K562 (cell line): ENCODE results near the gene DOCK6. TPM values are rescaled to one million over a fixed set of nuclear protein-coding genes. Genes with fewer than 3 reads are reported as not detected.

Experiments
- CHD1 ChIP-seq: fragments of 200-600 bp; sonication (generic); IDR thresholded peaks from one replicate; pipeline ENCODE4 v1.6.1; 2012; ENCODE audit warnings: mild to moderate bottlenecking, moderate library complexity, low read length, inconsistent platforms
- DIDO1 ChIP-seq: fragments of 450-650 bp; IDR thresholded peaks from 2 replicates; pipeline ENCODE4 v1.6.1; 2016; ENCODE audit warnings: low read depth, missing biosample characterization, missing genetic modification characterization
- DPF2 ChIP-seq: fragments of 450-650 bp; IDR thresholded peaks from 2 replicates; pipeline ENCODE4 v1.6.1; 2016
- FOXJ3 ChIP-seq: sonication (generic); formaldehyde crosslinking; IDR thresholded peaks from 2 replicates; pipeline ENCODE4 v1.4.0; 2020; ENCODE audit warnings: mild to moderate bottlenecking, missing genetic modification reagents
- HDAC1 ChIP-seq, 2 experiments: fragments of 450-650 bp; IDR thresholded peaks; 2 replicates each; pipeline ENCODE4 v1.6.1; 2016 to 2017; ENCODE audit warnings: inconsistent platforms in 1 of 2, mild to moderate bottlenecking in 1 of 2, moderate library complexity in 1 of 2
- IRF2 ChIP-seq: sonication (generic); formaldehyde crosslinking; IDR thresholded peaks from 2 replicates; pipeline ENCODE4 v1.8.1; 2022; ENCODE audit warnings: mild to moderate bottlenecking, missing genetic modification reagents
- NR2C2 ChIP-seq, 2 experiments: fragments of 200-800 bp in 1 of 2; sonication (Bioruptor generic) in 1 of 2; sonication (generic) in 1 of 2; formaldehyde crosslinking in 1 of 2; IDR thresholded peaks; 2 replicates each; pipeline versions ENCODE4 v1.6.1 to v1.8.0; 2016 to 2022; ENCODE audit warnings: mild to moderate bottlenecking in 1 of 2, missing compliant biosample characterization in 1 of 2, missing genetic modification characterization in 1 of 2, missing genetic modification reagents in 1 of 2
- POLR2B ChIP-seq: fragments of 450-650 bp; IDR thresholded peaks from 2 replicates; pipeline ENCODE4 v1.6.1; 2018; ENCODE audit warnings: low read depth; ENCODE audit not compliant: partially characterized antibody
- YY1 ChIP-seq, 3 experiments: IDR thresholded peaks; 2 replicates each; pipeline ENCODE4 v1.6.1; 2011; ENCODE audit warnings: low read length in 2 of 3, mild to moderate bottlenecking in 2 of 3, moderate library complexity in 2 of 3, borderline replicate concordance in 1 of 3, control low read depth in 1 of 3, low read depth in 1 of 3; ENCODE audit not compliant: insufficient read depth in 3 of 3, insufficient replicate concordance in 2 of 3, control insufficient read depth in 1 of 3, insufficient read length in 1 of 3; ENCODE audit errors: extremely low read depth in 1 of 3
- ZBED1 ChIP-seq: IDR thresholded peaks from 2 replicates; pipeline ENCODE4 v1.6.1; 2014
- ZNF316 ChIP-seq: fragments of 450-650 bp; IDR thresholded peaks from 2 replicates; pipeline ENCODE4 v1.6.1; 2016
- polyA plus RNA-seq, 8 experiments: library from polyadenylated mRNA; depleted of rRNA in 4 of 8; stranded (reverse) in 5 of 8; unstranded in 3 of 8; fragments of >200 nt; fragmentation: Nextera tagmentation in 2 of 8; fragmentation: Illumina TruSeq in 1 of 8; extraction: Ambion mirVana in 2 of 8; extraction: Trizol in 1 of 8; gene quantifications; 2 replicates each; pipeline versions ENCODE4 v1.2.1 to v1.2.3, GENCODE V29; 2011 to 2014; ENCODE audit warnings: inconsistent platforms in 1 of 8, missing spikeins in 1 of 8
- total RNA-seq, 7 experiments: library from RNA; depleted of rRNA in 6 of 7; stranded (reverse); fragments of >200 nt in 6 of 7; fragmentation: Illumina TruSeq in 2 of 7; extraction: Trizol in 2 of 7; gene quantifications; 2 replicates each; pipeline versions ENCODE4 v1.2.1 to v1.2.3, GENCODE V29; 2011 to 2021; ENCODE audit warnings: low replicate concordance in 1 of 7
- TF ChIP-seq, protein P1 (sequence below), 2 experiments: fragments of 450-650 bp in 1 of 2; sonication (generic) in 1 of 2; formaldehyde crosslinking in 1 of 2; IDR thresholded peaks; 2 replicates each; pipeline versions ENCODE4 v1.7.1 to v1.9.0; 2016 to 2022; ENCODE audit warnings: inconsistent platforms in 1 of 2, mild to moderate bottlenecking in 1 of 2, missing genetic modification reagents in 1 of 2
- TF ChIP-seq, protein P2 (sequence below): sonication (generic); formaldehyde crosslinking; IDR thresholded peaks from 2 replicates; pipeline ENCODE4 v1.8.0; 2022; ENCODE audit warnings: missing genetic modification reagents, mild to moderate bottlenecking, moderate library complexity, borderline replicate concordance
- TF ChIP-seq, protein P3 (sequence below): fragments of 450-650 bp; IDR thresholded peaks from 2 replicates; pipeline ENCODE4 v1.6.1; 2016; ENCODE audit warnings: low read depth, mild to moderate bottlenecking, moderate library complexity

DOCK6 gene
- total and polyA plus RNA-seq, 9 of the 15 experiments (the other 6 are each of a cell fraction or from before 2014, with no cell fraction given): 0.35 to 19.3 (median 3.8) TPM

DNA sequence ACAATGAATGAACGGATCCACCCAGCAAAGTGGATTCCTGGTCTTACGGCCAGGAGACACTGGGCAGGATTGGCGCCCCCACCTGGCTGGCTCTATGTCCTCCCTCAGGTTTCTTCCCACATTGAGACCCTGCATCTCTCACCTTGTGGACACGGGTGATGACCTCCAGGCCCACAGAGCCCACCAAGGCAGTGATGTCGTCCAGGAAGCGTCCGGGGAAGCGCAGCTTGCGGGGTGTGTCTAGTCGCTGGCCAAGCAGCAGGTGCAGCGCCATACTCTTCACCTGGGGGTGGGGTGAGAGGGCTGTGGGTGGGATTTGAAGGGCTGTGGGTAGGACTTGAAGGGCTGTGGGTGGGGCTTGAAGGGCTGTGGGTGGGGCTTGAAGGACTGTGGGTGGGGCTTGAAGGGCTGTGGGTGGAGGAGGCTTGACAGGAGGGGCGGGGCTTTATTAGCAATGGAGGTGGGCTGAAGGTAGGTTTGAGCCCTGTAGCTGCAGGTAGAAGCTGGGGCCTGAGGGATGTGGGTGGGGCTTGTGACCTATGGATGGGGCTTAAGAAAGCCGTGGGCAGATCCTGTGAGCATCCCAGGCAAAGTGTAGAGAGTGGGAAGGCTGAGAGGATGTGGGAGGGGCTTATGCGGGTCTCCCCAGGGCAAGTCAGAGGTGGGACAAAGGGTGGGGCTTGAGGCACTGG, 35.0 kb downstream of the DOCK6 start (continued):
- TF ChIP-seq, protein P1, sequence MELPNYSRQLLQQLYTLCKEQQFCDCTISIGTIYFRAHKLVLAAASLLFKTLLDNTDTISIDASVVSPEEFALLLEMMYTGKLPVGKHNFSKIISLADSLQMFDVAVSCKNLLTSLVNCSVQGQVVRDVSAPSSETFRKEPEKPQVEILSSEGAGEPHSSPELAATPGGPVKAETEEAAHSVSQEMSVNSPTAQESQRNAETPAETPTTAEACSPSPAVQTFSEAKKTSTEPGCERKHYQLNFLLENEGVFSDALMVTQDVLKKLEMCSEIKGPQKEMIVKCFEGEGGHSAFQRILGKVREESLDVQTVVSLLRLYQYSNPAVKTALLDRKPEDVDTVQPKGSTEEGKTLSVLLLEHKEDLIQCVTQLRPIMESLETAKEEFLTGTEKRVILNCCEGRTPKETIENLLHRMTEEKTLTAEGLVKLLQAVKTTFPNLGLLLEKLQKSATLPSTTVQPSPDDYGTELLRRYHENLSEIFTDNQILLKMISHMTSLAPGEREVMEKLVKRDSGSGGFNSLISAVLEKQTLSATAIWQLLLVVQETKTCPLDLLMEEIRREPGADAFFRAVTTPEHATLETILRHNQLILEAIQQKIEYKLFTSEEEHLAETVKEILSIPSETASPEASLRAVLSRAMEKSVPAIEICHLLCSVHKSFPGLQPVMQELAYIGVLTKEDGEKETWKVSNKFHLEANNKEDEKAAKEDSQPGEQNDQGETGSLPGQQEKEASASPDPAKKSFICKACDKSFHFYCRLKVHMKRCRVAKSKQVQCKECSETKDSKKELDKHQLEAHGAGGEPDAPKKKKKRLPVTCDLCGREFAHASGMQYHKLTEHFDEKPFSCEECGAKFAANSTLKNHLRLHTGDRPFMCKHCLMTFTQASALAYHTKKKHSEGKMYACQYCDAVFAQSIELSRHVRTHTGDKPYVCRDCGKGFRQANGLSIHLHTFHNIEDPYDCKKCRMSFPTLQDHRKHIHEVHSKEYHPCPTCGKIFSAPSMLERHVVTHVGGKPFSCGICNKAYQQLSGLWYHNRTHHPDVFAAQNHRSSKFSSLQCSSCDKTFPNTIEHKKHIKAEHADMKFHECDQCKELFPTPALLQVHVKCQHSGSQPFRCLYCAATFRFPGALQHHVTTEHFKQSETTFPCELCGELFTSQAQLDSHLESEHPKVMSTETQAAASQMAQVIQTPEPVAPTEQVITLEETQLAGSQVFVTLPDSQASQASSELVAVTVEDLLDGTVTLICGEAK (IDR thresholded peaks at IDR 0.05): no peak
- TF ChIP-seq, protein P1 (CRISPR knock-in tag; IDR thresholded peaks at IDR 0.05): no peak
- TF ChIP-seq FOXJ3 (CRISPR knock-in tag) (no peak), YY1 (IDR thresholded peaks at IDR 0.05; ENCODE audit: borderline replicate concordance in 1 of 3, control insufficient read depth in 1 of 3, extremely low read depth in 1 of 3, insufficient read depth in 3 of 3, insufficient read length in 1 of 3, insufficient replicate concordance in 2 of 3, low read depth in 1 of 3, low read length in 2 of 3) (peak in 1 of 3 experiments; percentile 11), HDAC1 (IDR thresholded peaks at IDR 0.05) (no peak), NR2C2 (CRISPR knock-in tag; IDR thresholded peaks at IDR 0.05) (no peak), NR2C2 (tag; IDR thresholded peaks at IDR 0.05) (no peak), CHD1 (no peak), DPF2 (no peak), ZBED1 (no peak), IRF2 (CRISPR knock-in tag) (no peak), POLR2B (no peak), ZNF316 (peak; percentile 72), DIDO1 (tag) (no peak)
- TF ChIP-seq, protein P2, sequence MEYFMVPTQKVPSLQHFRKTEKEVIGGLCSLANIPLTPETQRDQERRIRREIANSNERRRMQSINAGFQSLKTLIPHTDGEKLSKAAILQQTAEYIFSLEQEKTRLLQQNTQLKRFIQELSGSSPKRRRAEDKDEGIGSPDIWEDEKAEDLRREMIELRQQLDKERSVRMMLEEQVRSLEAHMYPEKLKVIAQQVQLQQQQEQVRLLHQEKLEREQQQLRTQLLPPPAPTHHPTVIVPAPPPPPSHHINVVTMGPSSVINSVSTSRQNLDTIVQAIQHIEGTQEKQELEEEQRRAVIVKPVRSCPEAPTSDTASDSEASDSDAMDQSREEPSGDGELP (CRISPR knock-in tag): peak; percentile 21; the same call in 1 of the 2 replicates
- TF ChIP-seq, protein P3, sequence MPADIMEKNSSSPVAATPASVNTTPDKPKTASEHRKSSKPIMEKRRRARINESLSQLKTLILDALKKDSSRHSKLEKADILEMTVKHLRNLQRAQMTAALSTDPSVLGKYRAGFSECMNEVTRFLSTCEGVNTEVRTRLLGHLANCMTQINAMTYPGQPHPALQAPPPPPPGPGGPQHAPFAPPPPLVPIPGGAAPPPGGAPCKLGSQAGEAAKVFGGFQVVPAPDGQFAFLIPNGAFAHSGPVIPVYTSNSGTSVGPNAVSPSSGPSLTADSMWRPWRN: no peak
